ENCODE results near the gene DDX51. TPM values are rescaled to one million over a fixed set of nuclear protein-coding genes. Genes with fewer than 3 reads are reported as not detected.

The DDX51 gene
- total and polyA plus RNA-seq, 2 experiments from 2014 or later = 12.4 to 18.3 TPM

DNA sequence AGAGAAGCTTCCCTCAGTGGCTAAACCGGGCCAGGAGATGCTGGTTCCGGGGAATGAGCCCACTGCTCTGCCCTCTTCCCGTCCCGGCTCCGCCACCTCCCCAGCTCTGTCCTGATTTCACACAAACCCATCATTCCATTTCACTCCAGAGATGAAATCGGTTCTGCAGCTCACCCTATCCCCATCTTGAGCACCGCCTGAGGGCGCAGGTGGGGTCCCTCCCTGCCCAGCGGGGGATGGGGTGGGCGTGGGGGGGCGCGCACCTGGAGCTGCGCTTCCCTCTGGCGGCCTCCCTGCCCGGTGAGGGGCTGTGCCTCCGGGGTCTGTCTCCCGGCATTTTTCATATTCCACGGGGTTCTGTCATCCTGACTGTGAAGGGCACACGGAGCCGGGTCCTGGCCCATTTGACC, 44.8 kb upstream of the DDX51 start:
- H3K27me3 ChIP-seq (ENCODE audit: insufficient read depth) = peaks cover 50% of the 10 kb centered on the region
- 0 out of 2 replicates have a peak, but pooled peaks cover 2% of the 10 kb centered on the region for H3F3A ChIP-seq (replicated peaks; ENCODE audit: low read depth)
- Mint-ChIP-seq H3K27ac (no peak overlapping the region), H3K4me1 (peaks cover 10% of the 10 kb centered on the region), H3K36me3 (ENCODE audit: low read depth) (peaks cover 10% of the 10 kb centered on the region), H3K27me3 (ENCODE audit: insufficient read depth, low read depth, poor library complexity) (peaks cover 68% of the 10 kb centered on the region), H3K4me3 (peak overlapping the region; percentile 82), H3K9me3 (peaks cover 17% of the 10 kb centered on the region)
- ATAC-seq (peak; percentile 6), DNase-seq (ENCODE audit: low spot score) (no peak)
- H3K36me3 ChIP-seq (ENCODE audit: insufficient read depth) = no peaks in the 10 kb centered on the region
- H3K4me3 ChIP-seq = peak overlapping the region; percentile 69
- no peaks in the 10 kb centered on the region for H3K9me2 ChIP-seq (ENCODE audit: insufficient read depth)
- H3K27ac ChIP-seq (ENCODE audit: low read depth) = no peak overlapping the region
- no peaks in the 10 kb centered on the region for H4K20me1 ChIP-seq (replicated peaks; ENCODE audit: insufficient read depth)
- peak overlapping the region; percentile 97 for H2AFZ ChIP-seq
- H3K4me2 ChIP-seq = peak overlapping the region; percentile 75
- TF ChIP-seq POLR2AphosphoS5 (IDR thresholded peaks at IDR 0.05; ENCODE audit: low read depth) (no peak), ZNF331 (CRISPR knock-in tag; IDR thresholded peaks at IDR 0.05; ENCODE audit: low read depth) (no peak), EZH2phosphoT487 (IDR thresholded peaks at IDR 0.05; ENCODE audit: unreplicated experiment) (no peak)
- TF ChIP-seq, protein P1, sequence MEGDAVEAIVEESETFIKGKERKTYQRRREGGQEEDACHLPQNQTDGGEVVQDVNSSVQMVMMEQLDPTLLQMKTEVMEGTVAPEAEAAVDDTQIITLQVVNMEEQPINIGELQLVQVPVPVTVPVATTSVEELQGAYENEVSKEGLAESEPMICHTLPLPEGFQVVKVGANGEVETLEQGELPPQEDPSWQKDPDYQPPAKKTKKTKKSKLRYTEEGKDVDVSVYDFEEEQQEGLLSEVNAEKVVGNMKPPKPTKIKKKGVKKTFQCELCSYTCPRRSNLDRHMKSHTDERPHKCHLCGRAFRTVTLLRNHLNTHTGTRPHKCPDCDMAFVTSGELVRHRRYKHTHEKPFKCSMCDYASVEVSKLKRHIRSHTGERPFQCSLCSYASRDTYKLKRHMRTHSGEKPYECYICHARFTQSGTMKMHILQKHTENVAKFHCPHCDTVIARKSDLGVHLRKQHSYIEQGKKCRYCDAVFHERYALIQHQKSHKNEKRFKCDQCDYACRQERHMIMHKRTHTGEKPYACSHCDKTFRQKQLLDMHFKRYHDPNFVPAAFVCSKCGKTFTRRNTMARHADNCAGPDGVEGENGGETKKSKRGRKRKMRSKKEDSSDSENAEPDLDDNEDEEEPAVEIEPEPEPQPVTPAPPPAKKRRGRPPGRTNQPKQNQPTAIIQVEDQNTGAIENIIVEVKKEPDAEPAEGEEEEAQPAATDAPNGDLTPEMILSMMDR (conservative IDR thresholded peaks at IDR 0.05; ENCODE audit: low read depth in 2 of 2) = peak in 1 of 2 experiments; percentile 11; a peak in 1 of 4 replicates
- peaks cover 4% of the 10 kb centered on the region; the same call in 1 of the 2 replicates for H3K4me1 ChIP-seq (ENCODE audit: insufficient read depth)
- no peaks in the 10 kb centered on the region for H3K79me2 ChIP-seq (replicated peaks; ENCODE audit: insufficient read depth)

DNA sequence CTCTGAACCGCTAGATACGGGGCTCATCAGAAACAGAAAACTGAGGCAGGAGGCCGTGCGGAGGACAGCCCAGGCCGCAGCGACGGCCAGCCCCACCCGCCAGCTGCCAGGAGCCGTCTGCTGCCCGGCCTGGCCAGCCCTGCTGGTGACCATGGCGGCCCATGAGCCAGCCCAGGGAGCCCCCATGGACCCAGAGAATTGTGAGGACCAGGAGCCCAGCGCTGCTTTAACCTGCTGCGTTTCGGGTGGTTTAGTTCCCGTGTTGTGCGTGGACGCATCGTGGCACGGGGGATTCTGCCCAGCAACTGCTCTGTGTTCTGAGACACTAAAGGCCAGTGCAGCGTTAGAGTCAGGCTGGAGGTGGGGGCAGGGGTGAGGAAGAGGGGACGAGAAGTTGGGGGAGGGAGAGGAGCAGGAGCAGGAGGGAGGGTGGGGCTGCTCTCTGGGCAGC, 44.4 kb upstream of the DDX51 start:
- no peaks in the 10 kb centered on the region for H3K9me2 ChIP-seq (ENCODE audit: insufficient read depth)
- peaks cover 53% of the 10 kb centered on the region for H3K27me3 ChIP-seq (ENCODE audit: insufficient read depth)
- Mint-ChIP-seq H3K27ac (no peak overlapping the region), H3K4me3 (no peak overlapping the region; the same call in 2 of the 3 replicates), H3K9me3 (peaks cover 12% of the 10 kb centered on the region), H3K4me1 (peaks cover 10% of the 10 kb centered on the region), H3K27me3 (ENCODE audit: insufficient read depth, low read depth, poor library complexity) (peaks cover 67% of the 10 kb centered on the region), H3K36me3 (ENCODE audit: low read depth) (peaks cover 8% of the 10 kb centered on the region)
- ATAC-seq = no peak
- no peak overlapping the region for H2AFZ ChIP-seq
- H3K4me2 ChIP-seq = peak overlapping the region; percentile 75; the same call in 1 of the 2 replicates
- no peaks in the 10 kb centered on the region for H4K20me1 ChIP-seq (replicated peaks; ENCODE audit: insufficient read depth)
- no peak for TF ChIP-seq EZH2phosphoT487 (IDR thresholded peaks at IDR 0.05; ENCODE audit: unreplicated experiment)
- TF ChIP-seq ZNF114 (CRISPR knock-in tag; IDR thresholded peaks at IDR 0.05) = no peak
- TF ChIP-seq, protein P2, sequence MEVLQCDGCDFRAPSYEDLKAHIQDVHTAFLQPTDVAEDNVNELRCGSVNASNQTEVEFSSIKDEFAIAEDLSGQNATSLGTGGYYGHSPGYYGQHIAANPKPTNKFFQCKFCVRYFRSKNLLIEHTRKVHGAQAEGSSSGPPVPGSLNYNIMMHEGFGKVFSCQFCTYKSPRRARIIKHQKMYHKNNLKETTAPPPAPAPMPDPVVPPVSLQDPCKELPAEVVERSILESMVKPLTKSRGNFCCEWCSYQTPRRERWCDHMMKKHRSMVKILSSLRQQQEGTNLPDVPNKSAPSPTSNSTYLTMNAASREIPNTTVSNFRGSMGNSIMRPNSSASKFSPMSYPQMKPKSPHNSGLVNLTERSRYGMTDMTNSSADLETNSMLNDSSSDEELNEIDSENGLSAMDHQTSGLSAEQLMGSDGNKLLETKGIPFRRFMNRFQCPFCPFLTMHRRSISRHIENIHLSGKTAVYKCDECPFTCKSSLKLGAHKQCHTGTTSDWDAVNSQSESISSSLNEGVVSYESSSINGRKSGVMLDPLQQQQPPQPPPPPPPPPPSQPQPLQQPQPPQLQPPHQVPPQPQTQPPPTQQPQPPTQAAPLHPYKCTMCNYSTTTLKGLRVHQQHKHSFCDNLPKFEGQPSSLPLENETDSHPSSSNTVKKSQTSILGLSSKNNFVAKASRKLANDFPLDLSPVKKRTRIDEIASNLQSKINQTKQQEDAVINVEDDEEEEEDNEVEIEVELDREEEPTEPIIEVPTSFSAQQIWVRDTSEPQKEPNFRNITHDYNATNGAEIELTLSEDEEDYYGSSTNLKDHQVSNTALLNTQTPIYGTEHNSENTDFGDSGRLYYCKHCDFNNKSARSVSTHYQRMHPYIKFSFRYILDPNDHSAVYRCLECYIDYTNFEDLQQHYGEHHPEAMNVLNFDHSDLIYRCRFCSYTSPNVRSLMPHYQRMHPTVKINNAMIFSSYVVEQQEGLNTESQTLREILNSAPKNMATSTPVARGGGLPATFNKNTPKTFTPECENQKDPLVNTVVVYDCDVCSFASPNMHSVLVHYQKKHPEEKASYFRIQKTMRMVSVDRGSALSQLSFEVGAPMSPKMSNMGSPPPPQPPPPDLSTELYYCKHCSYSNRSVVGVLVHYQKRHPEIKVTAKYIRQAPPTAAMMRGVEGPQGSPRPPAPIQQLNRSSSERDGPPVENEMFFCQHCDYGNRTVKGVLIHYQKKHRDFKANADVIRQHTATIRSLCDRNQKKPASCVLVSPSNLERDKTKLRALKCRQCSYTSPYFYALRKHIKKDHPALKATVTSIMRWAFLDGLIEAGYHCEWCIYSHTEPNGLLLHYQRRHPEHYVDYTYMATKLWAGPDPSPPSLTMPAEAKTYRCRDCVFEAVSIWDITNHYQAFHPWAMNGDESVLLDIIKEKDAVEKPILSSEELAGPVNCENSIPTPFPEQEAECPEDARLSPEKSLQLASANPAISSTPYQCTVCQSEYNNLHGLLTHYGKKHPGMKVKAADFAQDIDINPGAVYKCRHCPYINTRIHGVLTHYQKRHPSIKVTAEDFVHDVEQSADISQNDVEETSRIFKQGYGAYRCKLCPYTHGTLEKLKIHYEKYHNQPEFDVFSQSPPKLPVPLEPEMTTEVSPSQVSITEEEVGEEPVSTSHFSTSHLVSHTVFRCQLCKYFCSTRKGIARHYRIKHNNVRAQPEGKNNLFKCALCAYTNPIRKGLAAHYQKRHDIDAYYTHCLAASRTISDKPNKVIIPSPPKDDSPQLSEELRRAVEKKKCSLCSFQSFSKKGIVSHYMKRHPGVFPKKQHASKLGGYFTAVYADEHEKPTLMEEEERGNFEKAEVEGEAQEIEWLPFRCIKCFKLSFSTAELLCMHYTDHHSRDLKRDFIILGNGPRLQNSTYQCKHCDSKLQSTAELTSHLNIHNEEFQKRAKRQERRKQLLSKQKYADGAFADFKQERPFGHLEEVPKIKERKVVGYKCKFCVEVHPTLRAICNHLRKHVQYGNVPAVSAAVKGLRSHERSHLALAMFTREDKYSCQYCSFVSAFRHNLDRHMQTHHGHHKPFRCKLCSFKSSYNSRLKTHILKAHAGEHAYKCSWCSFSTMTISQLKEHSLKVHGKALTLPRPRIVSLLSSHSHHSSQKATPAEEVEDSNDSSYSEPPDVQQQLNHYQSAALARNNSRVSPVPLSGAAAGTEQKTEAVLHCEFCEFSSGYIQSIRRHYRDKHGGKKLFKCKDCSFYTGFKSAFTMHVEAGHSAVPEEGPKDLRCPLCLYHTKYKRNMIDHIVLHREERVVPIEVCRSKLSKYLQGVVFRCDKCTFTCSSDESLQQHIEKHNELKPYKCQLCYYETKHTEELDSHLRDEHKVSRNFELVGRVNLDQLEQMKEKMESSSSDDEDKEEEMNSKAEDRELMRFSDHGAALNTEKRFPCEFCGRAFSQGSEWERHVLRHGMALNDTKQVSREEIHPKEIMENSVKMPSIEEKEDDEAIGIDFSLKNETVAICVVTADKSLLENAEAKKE (CRISPR knock-in tag; IDR thresholded peaks at IDR 0.05) = no peak
- no peak overlapping the region for H3K27ac ChIP-seq (ENCODE audit: low read depth)
- no peaks in the 10 kb centered on the region for H3K79me2 ChIP-seq (replicated peaks; ENCODE audit: insufficient read depth)
- peak; percentile 34 for DNase-seq (ENCODE audit: low spot score)
- H3K4me3 ChIP-seq = peak overlapping the region; percentile 69; the same call in 1 of the 2 replicates
- peaks cover 4% of the 10 kb centered on the region; the same call in 1 of the 2 replicates for H3K4me1 ChIP-seq (ENCODE audit: insufficient read depth)
- 0 out of 2 replicates have a peak, but pooled peaks cover 2% of the 10 kb centered on the region for H3F3A ChIP-seq (replicated peaks; ENCODE audit: low read depth)
- H3K36me3 ChIP-seq (ENCODE audit: insufficient read depth) = no peaks in the 10 kb centered on the region

Measured in GM23338 (cell line).